ENCODE results near the gene ANOS1. TPM values are rescaled to one million over a fixed set of nuclear protein-coding genes. Genes with fewer than 3 reads are reported as not detected.

The ANOS1 gene
- total and polyA plus RNA-seq, 2 of the 13 experiments (the other 11 are each of a cell fraction or from before 2014, with no cell fraction given) = not detected

DNA sequence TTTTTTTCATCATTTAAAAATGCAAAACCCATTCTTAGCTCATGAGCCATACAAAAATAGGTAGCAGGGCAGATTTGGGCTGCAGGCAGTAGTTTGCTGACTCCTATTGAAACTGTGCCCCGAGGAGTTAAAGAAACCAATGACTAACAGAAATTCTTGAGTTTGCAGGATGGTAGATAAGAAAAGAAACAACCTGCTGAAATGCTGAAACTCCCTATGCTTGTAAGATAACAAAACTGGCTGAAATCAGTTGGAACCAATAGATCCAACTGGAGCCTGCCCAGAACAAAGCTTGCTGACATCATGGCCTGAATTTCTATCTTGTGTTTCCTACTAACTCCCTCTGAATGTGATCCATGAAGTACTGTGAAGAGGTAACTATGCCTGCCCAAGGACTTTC lies 68.6 kb downstream of the ANOS1 start:
- DNase-seq (ENCODE audit: low spot score) (no peak), ATAC-seq (no peak), FAIRE-seq (no peak)
- Histone ChIP-seq H3K4me3 (replicated peaks in 1 of 3; ENCODE audit: insufficient read depth in 1 of 3, low read depth in 2 of 3, low read length in 3 of 3) (no peak overlapping the region), H3K36me3 (replicated peaks in 1 of 2; ENCODE audit: control insufficient read depth in 1 of 2, insufficient read depth in 2 of 2, low read length in 2 of 2) (no peaks in the 10 kb centered on the region), H2AFZ (ENCODE audit: low read length) (no peak overlapping the region), H3K79me2 (ENCODE audit: insufficient read depth, low read length) (no peaks in the 10 kb centered on the region), H3K27me3 (ENCODE audit: control insufficient read depth in 1 of 2, insufficient read depth in 2 of 2, low read length in 2 of 2) (no peaks in the 10 kb centered on the region), H3K9me3 (ENCODE audit: low read length) (no peaks in the 10 kb centered on the region), H3K9ac (ENCODE audit: insufficient read depth, low read depth, low read length) (no peak overlapping the region), H3K4me1 (ENCODE audit: insufficient read depth, low read length) (no peaks in the 10 kb centered on the region), H3K27ac (ENCODE audit: extremely low read length, insufficient read depth, low read length) (no peak overlapping the region), H4K20me1 (ENCODE audit: insufficient read depth, low read length) (no peaks in the 10 kb centered on the region), H3K4me2 (ENCODE audit: low read depth, low read length) (no peak overlapping the region)
- in situ Hi-C loops (cut with HindIII; ENCODE audit: extremely low pct_ligation_motif_present, low pct_unique_long_range_greater_than_20kb) = no loop called here
- TF ChIP-seq TOPORS (CRISPR knock-in tag; IDR thresholded peaks at IDR 0.05) (no peak), RFX1 (IDR thresholded peaks at IDR 0.05) (no peak), ZKSCAN1 (IDR thresholded peaks at IDR 0.05; ENCODE audit: low read length) (no peak), ZNF501 (CRISPR knock-in tag; IDR thresholded peaks at IDR 0.05) (no peak), EEA1 (CRISPR knock-in tag; IDR thresholded peaks at IDR 0.05; ENCODE audit: borderline replicate concordance) (no peak), SIN3A (IDR thresholded peaks at IDR 0.05; ENCODE audit: borderline replicate concordance, low read depth, low read length) (no peak), ZNF432 (CRISPR knock-in tag; IDR thresholded peaks at IDR 0.05; ENCODE audit: borderline replicate concordance) (no peak), SP5 (CRISPR knock-in tag; IDR thresholded peaks at IDR 0.05; ENCODE audit: borderline replicate concordance, low read depth) (no peak), ZSCAN30 (CRISPR knock-in tag; IDR thresholded peaks at IDR 0.05) (no peak), ZNF768 (CRISPR knock-in tag; IDR thresholded peaks at IDR 0.05) (no peak), ARID2 (CRISPR knock-in tag; IDR thresholded peaks at IDR 0.05; ENCODE audit: borderline replicate concordance) (no peak)
- TF ChIP-seq, protein P1, sequence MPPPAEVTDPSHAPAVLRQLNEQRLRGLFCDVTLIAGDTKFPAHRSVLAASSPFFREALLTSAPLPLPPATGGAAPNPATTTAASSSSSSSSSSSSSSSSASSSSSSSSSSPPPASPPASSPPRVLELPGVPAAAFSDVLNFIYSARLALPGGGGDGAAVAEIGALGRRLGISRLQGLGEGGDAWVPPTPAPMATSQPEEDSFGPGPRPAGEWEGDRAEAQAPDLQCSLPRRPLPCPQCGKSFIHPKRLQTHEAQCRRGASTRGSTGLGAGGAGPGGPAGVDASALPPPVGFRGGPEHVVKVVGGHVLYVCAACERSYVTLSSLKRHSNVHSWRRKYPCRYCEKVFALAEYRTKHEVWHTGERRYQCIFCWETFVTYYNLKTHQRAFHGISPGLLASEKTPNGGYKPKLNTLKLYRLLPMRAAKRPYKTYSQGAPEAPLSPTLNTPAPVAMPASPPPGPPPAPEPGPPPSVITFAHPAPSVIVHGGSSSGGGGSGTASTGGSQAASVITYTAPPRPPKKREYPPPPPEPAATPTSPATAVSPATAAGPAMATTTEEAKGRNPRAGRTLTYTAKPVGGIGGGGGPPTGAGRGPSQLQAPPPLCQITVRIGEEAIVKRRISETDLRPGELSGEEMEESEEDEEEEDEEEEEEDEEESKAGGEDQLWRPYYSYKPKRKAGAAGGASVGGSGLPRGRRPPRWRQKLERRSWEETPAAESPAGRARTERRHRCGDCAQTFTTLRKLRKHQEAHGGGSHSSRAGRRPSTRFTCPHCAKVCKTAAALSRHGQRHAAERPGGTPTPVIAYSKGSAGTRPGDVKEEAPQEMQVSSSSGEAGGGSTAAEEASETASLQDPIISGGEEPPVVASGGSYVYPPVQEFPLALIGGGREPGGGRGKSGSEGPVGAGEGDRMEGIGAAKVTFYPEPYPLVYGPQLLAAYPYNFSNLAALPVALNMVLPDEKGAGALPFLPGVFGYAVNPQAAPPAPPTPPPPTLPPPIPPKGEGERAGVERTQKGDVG (CRISPR knock-in tag; IDR thresholded peaks at IDR 0.05; ENCODE audit: borderline replicate concordance) = no peak
- TF ChIP-seq, protein P2, sequence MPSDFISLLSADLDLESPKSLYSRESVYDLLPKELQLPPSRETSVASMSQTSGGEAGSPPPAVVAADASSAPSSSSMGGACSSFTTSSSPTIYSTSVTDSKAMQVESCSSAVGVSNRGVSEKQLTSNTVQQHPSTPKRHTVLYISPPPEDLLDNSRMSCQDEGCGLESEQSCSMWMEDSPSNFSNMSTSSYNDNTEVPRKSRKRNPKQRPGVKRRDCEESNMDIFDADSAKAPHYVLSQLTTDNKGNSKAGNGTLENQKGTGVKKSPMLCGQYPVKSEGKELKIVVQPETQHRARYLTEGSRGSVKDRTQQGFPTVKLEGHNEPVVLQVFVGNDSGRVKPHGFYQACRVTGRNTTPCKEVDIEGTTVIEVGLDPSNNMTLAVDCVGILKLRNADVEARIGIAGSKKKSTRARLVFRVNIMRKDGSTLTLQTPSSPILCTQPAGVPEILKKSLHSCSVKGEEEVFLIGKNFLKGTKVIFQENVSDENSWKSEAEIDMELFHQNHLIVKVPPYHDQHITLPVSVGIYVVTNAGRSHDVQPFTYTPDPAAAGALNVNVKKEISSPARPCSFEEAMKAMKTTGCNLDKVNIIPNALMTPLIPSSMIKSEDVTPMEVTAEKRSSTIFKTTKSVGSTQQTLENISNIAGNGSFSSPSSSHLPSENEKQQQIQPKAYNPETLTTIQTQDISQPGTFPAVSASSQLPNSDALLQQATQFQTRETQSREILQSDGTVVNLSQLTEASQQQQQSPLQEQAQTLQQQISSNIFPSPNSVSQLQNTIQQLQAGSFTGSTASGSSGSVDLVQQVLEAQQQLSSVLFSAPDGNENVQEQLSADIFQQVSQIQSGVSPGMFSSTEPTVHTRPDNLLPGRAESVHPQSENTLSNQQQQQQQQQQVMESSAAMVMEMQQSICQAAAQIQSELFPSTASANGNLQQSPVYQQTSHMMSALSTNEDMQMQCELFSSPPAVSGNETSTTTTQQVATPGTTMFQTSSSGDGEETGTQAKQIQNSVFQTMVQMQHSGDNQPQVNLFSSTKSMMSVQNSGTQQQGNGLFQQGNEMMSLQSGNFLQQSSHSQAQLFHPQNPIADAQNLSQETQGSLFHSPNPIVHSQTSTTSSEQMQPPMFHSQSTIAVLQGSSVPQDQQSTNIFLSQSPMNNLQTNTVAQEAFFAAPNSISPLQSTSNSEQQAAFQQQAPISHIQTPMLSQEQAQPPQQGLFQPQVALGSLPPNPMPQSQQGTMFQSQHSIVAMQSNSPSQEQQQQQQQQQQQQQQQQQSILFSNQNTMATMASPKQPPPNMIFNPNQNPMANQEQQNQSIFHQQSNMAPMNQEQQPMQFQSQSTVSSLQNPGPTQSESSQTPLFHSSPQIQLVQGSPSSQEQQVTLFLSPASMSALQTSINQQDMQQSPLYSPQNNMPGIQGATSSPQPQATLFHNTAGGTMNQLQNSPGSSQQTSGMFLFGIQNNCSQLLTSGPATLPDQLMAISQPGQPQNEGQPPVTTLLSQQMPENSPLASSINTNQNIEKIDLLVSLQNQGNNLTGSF (CRISPR knock-in tag; IDR thresholded peaks at IDR 0.05) = no peak
- TF ChIP-seq, protein P3, sequence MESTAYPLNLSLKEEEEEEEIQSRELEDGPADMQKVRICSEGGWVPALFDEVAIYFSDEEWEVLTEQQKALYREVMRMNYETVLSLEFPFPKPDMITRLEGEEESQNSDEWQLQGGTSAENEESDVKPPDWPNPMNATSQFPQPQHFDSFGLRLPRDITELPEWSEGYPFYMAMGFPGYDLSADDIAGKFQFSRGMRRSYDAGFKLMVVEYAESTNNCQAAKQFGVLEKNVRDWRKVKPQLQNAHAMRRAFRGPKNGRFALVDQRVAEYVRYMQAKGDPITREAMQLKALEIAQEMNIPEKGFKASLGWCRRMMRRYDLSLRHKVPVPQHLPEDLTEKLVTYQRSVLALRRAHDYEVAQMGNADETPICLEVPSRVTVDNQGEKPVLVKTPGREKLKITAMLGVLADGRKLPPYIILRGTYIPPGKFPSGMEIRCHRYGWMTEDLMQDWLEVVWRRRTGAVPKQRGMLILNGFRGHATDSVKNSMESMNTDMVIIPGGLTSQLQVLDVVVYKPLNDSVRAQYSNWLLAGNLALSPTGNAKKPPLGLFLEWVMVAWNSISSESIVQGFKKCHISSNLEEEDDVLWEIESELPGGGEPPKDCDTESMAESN (CRISPR knock-in tag; conservative IDR thresholded peaks at IDR 0.05) = no peak
- intact Hi-C loops (cut with micrococcal nuclease; ENCODE audit: unreplicated experiment) = no loop called here
- ChIA-PET POLR2A (no interaction called here), CTCF (ENCODE audit: low intra/inter-chr PET ratio, low total read pairs) (no interaction called here)
- 6% methylated on average over 1 of the region's 1 CpG for WGBS (ENCODE audit: low lambda C conversion rate)
- no TSS peak for BruUV-seq (replicated peaks)

Data from HepG2 (cell line).